Activated CD8-positive, alpha-beta memory T cell treated with anti-CD3 and anti-CD28 coated beads, Interleukin-2, amount 10 ng/mL, durations not matched to agents 7 days and 5 days (primary cell): Measurements from ENCODE around the gene SCYGR8. TPM values are rescaled to one million over a fixed set of nuclear protein-coding genes. Genes with fewer than 3 reads are reported as not detected.

ENCODE experiments used
- ATAC-seq: fragments of 150-1000 bp; cut with Tn5 transposase; one replicate; pipeline ENCODE4 v1.10.0; 2021; ENCODE audit warnings: moderate library complexity
- CTCF ChIA-PET: fragments of 350-600 bp; sonication (Branson Sonifier 250); formaldehyde crosslinking; loops from one replicate; lab custom pipeline; 2021; ENCODE audit warnings: antibody characterized with exemption; lab: Charles Lee
- DNase-seq: peaks from one replicate; pipeline ENCODE4 v3.0.0-alpha.2; 2020
- H3K27ac Mint-ChIP-seq: one replicate; pipeline ENCODE4 v1.8.0; 2021; ENCODE audit warnings: mild to moderate bottlenecking, mixed read lengths
- H3K27me3 Mint-ChIP-seq: one replicate; pipeline ENCODE4 v1.8.0; 2021; ENCODE audit warnings: mixed read lengths
- H3K36me3 Mint-ChIP-seq: one replicate; pipeline ENCODE4 v1.8.0; 2021; ENCODE audit warnings: mild to moderate bottlenecking, mixed read lengths
- H3K4me1 Mint-ChIP-seq: one replicate; pipeline ENCODE4 v1.8.0; 2021; ENCODE audit warnings: mixed read lengths
- H3K4me3 Mint-ChIP-seq: one replicate; pipeline ENCODE4 v1.8.0; 2021; ENCODE audit warnings: mild to moderate bottlenecking, moderate library complexity, mixed read lengths
- H3K9me3 Mint-ChIP-seq: one replicate; pipeline ENCODE4 v1.8.0; 2022; ENCODE audit warnings: low read depth, mixed read lengths
- total RNA-seq, 2 experiments: library from RNA; stranded (reverse); gene quantifications; one replicate each; pipeline ENCODE4 v1.2.3, GENCODE V29; 2021

The SCYGR8 gene
- total RNA-seq, 2 experiments from 2014 or later: not detected

DNA sequence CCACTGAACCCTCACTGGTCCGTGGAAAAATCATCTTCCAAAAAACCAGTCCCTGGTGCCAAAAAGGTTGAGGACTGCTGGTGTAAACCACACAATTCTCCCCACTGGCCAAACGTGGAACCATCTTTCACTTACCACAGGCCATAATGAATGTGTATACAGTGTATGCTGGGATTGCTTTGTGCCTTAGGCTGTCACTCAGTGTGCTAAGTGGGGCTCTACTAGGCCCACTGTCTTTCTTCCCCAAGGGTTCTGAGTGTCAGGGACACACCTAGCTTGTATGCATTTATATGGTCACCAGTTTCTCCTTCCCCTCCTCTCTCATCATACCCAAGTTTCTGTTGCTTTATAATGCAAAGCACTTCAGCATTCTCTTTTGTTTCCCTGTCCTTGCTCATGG, 27.2 kb downstream of the SCYGR8 start:
- Mint-ChIP-seq H3K4me3 (no peak overlapping the region), H3K4me1 (peaks cover 3% of the 10 kb centered on the region), H3K36me3 (no peaks in the 10 kb centered on the region), H3K9me3 (no peaks in the 10 kb centered on the region), H3K27me3 (no peaks in the 10 kb centered on the region), H3K27ac (no peak overlapping the region)
- no peak for DNase-seq
- CTCF ChIA-PET: interaction anchor here (0.9 to 1.3 kb wide), 2 partner anchors 17 to 115 kb away, joined by 3 to 4 read pairs; no protein-coding TSS in a partner anchor
- no peak for ATAC-seq

DNA sequence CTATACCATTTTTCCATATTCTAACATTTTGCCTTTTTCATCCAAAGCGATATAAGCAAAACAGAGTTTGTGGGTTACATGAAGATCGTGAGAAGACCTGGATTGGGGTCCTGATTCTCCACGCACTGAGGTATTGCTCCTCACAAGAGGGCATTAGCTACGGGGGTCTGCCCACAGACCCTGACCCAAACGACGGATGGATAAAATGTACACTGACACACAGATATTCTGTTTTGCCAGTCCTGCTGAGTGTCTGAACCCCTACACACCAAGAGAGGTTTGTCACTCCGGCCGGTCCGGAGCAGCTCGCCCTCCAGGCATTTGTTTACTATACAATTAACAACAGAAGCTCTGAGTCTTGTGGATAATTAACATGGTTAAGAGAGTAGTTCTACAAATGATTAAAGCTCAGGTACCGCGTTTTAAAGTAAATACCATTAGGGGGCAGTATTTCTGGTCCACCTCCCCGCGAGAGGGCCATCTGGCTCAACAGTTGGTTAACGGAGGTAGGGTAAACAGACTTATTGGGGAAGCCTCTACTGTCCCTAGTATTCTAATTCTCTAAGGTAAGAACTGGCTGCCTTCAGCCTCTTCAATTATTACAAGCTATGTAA, 28.4 kb downstream of the SCYGR8 start:
- no peak overlapping the region for H3K27ac Mint-ChIP-seq
- H3K4me1 Mint-ChIP-seq: peaks cover 3% of the 10 kb centered on the region
- no peak for ATAC-seq
- DNase-seq: no peak
- peaks cover 3% of the 10 kb centered on the region for H3K27me3 Mint-ChIP-seq
- CTCF ChIA-PET: interaction anchor here (0.8 to 1.3 kb wide), 5 partner anchors 8 to 1576 kb away, joined by 3 to 4 read pairs (median 3); no protein-coding TSS in a partner anchor
- H3K9me3 Mint-ChIP-seq: no peaks in the 10 kb centered on the region
- no peaks in the 10 kb centered on the region for H3K36me3 Mint-ChIP-seq
- no peak overlapping the region for H3K4me3 Mint-ChIP-seq

DNA sequence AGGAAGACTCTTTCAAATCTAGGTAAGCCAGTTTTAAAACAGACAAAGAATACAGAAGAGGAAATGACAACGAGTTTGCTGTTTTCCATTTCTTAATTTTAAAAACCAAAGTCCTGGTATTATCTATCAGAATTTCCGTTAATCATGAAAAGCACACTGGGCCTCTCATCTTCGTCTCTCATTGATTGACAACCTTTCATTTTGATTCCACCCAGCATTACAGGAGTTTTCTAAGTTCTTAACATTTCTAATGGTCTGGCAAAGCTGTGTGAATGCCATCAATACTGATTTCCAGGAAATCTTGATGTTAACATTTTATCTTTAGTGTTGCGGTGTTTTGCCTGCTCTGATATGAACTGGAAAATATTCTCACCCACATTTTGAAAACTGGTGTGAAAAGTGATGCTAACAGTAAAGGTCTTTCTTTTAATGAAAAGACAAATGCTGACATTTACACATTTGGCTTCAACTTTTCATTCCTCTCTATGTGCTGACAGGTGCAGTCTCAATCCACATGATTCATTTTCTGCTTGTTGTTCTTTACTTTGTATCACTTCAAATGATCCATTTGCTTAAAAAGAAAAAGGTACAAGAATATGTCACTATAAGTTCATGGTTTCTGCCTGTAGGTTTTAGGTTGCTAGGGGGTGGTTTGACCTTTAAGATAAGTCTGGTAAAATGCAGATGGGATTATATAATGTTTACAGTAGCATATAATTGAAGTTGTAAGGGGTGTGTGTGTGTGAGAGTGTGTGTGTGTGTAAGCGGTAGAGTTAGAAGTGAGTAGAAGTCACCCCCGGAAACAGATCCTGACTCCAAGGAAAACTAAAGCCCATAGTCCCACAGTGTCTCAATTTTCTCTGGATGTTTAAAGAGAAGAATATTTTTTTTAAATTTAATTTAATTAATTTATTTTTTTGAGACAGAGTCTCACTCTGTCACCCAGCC, 29.5 kb downstream of the SCYGR8 start:
- H3K4me3 Mint-ChIP-seq: no peak overlapping the region
- no peak for DNase-seq
- ATAC-seq: no peak
- H3K36me3 Mint-ChIP-seq: no peaks in the 10 kb centered on the region
- H3K9me3 Mint-ChIP-seq: no peaks in the 10 kb centered on the region
- CTCF ChIA-PET: interaction anchor here (0.8 to 1.0 kb wide), 2 partner anchors 8 to 9 kb away, joined by 3 read pairs; no protein-coding TSS in a partner anchor
- peaks cover 3% of the 10 kb centered on the region for H3K4me1 Mint-ChIP-seq
- H3K27me3 Mint-ChIP-seq: peaks cover 3% of the 10 kb centered on the region
- no peak overlapping the region for H3K27ac Mint-ChIP-seq

DNA sequence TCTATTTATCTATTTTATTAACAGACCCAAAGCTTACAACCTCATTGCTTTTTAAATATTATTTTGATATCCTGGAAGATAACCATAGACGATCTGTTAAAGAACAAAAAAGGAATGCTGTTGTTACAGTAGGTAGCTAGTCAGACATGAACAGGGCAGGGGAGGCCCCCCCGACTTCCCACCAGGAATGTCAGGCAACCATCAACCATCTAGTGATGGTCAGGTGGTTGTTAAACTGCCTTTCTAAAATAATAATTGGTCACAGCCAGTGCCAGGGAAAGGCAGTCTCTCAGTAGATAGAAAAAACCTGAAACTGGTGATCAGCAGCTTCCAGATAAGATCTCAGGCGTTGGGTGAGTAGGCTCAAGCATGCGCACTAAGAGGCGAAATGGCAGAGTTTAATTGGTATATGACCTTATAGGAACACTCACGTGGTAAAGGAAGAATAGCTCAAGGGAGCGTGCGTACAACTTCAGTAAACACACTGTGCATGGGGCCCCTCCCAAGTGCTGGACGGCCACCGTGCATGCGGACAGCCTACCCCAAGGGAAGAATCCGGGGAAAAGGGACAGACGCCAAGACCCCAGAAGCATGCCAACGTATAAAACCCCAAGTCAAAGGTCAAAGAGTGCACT, 35.4 kb downstream of the SCYGR8 start:
- no peak overlapping the region for H3K27ac Mint-ChIP-seq
- H3K4me1 Mint-ChIP-seq: peaks cover 12% of the 10 kb centered on the region
- CTCF ChIA-PET: interaction anchor here (1.0 kb wide), 1 partner anchor 15 kb away, joined by 3 read pairs; no protein-coding TSS in a partner anchor

DNA sequence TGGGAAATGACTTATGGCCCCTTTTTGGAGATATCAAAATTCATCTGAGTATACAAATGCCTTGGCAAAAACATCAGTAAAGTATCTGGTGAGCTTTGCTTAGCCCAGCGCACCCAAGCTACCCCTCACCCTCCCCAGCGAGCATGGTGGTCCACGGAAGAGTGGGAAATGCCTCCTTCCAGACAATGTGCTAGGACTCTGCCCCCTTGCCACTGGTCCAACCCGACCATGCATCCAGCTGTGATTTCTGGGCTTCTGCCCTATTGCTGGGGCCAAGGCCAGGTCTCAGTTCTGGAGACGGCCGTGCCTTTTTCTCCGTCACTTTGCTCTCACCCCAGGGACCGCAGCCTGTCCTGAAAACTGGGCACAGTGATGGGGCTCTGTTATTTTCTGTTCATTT, 36.1 kb downstream of the SCYGR8 start:
- DNase-seq (no peak), ATAC-seq (no peak)
- no peak overlapping the region for H3K27ac Mint-ChIP-seq
- peaks cover 12% of the 10 kb centered on the region for H3K4me1 Mint-ChIP-seq
- H3K4me3 Mint-ChIP-seq: no peak overlapping the region
- no peaks in the 10 kb centered on the region for H3K36me3 Mint-ChIP-seq
- no peaks in the 10 kb centered on the region for H3K9me3 Mint-ChIP-seq
- H3K27me3 Mint-ChIP-seq: peaks cover 13% of the 10 kb centered on the region
- CTCF ChIA-PET: interaction anchor here (1.0 kb wide), 1 partner anchor 16 kb away, joined by 3 read pairs; no protein-coding TSS in a partner anchor

More for the DNA sequence above, 35.4 kb downstream of the SCYGR8 start:
- Mint-ChIP-seq H3K9me3 (no peaks in the 10 kb centered on the region), H3K27me3 (peaks cover 12% of the 10 kb centered on the region), H3K4me3 (no peak overlapping the region), H3K36me3 (no peaks in the 10 kb centered on the region)
- ATAC-seq (no peak), DNase-seq (no peak)

DNA sequence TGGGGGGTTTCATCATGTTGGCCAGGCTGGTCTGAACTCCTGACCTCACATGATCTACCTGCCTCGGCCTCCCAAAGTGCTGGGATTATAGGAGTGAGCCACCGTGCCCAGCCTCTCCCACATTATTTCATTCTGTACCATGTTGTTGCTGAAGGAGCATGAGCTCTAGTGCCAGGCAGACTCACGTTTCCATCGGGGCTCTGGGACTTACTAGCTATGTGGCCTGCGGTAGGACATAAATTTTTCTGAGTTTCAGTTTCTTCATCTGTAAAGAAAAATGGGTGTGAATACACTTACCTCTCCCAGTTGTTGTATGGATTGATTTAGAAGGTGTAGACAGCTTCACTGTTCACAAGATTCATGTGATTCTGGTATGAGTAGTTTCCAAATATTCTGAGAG, 37.1 kb downstream of the SCYGR8 start:
- DNase-seq (no peak), ATAC-seq (no peak)
- no peaks in the 10 kb centered on the region for H3K36me3 Mint-ChIP-seq
- peaks cover 13% of the 10 kb centered on the region for H3K27me3 Mint-ChIP-seq
- H3K27ac Mint-ChIP-seq: peak overlapping the region; percentile 79
- CTCF ChIA-PET: interaction anchor here (0.8 to 1.5 kb wide), 5 partner anchors 8 to 79 kb away, joined by 3 to 4 read pairs (median 4); no protein-coding TSS in a partner anchor
- H3K4me3 Mint-ChIP-seq: peak overlapping the region; percentile 65
- H3K9me3 Mint-ChIP-seq: no peaks in the 10 kb centered on the region
- H3K4me1 Mint-ChIP-seq: peaks cover 12% of the 10 kb centered on the region

DNA sequence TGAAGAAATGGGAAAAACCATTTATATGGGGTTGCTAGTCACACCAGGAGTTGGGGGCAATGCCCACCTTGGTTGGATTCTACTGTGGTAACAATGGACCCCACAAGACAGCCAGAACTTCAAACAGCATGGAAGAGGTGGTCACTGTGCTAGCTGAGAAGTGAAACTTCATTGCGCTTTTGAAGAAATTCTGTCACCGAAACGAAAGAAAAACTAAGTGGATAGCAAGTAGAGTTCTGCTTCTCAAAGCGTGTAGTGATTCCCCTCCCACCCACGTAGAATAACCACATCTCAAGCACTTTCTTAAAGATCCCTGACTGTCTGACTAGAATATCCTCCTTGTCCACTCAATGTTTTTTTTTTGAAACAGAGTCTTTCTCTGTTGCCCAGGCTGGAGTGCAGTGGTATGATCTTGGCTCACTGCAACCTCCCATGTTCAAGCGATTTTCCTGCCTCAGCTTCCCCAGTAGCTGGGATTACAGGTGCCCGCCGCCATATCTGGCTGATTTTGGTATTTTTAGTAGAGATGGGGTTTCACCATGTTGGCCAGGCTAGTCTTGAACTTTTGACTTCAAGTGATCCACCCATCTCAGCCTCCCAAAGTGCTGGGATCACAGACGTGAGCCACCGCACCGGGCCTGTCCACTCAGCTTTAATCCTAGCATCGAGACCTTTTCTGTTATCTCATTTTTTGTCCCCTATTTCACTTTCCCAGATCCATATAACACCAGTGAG, 37.9 kb downstream of the SCYGR8 start:
- Mint-ChIP-seq H3K4me3 (peak overlapping the region; percentile 65), H3K36me3 (no peaks in the 10 kb centered on the region), H3K9me3 (no peaks in the 10 kb centered on the region), H3K4me1 (peaks cover 12% of the 10 kb centered on the region), H3K27me3 (peaks cover 15% of the 10 kb centered on the region), H3K27ac (peak overlapping the region; percentile 79)
- ATAC-seq: peak; percentile 93
- CTCF ChIA-PET: interaction anchor here (0.8 to 1.5 kb wide), 6 partner anchors 9 to 78 kb away, joined by 3 to 4 read pairs (median 4); no protein-coding TSS in a partner anchor
- DNase-seq: peak; percentile 42

DNA sequence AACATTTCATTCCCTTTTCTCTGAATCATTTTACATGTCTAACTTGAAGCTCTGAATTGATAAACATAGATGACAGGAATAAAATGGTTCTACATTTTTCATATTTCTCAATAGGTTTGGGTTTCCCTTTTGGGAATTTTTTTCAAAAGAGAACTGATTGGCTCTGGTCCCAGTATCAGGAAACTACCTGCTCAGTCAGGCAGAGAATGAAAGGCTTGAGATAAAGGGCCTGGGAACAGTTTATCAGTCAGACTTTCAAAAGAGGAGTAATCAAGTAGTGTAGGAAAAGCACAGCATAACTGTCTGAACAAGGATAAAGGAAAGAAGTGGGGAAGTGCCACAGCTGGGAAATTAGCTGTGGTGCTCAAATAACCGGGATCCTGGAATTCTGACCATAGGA, 39.6 kb downstream of the SCYGR8 start:
- CTCF ChIA-PET: no interaction called here
- no peak overlapping the region for H3K27ac Mint-ChIP-seq
- H3K4me1 Mint-ChIP-seq: peaks cover 12% of the 10 kb centered on the region
- H3K4me3 Mint-ChIP-seq: no peak overlapping the region
- H3K36me3 Mint-ChIP-seq: no peaks in the 10 kb centered on the region
- H3K27me3 Mint-ChIP-seq: peaks cover 12% of the 10 kb centered on the region
- DNase-seq (no peak), ATAC-seq (no peak)
- H3K9me3 Mint-ChIP-seq: no peaks in the 10 kb centered on the region

DNA sequence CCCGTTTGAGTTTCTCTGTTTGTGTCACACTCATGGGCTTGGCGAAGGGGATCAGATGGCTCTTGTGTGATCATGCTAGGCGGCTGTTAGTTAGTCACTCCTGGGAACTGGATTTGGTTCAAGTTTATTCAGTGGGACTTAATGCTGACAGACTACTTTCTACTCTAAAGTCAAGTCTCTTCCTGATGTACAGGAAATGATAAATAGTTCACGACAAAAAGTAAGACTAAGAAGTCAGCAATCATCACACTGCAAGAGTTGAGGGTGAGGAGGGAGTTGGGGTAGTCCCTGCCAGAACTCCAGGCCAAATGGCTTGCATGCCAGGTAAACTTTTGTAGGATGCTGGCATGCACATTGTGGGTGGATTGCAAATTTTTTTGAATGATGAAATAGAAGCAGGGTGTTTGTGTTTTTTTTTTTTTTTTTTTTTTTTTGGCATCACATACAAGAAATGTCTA, 42.9 kb downstream of the SCYGR8 start:
- DNase-seq (no peak), ATAC-seq (no peak)
- H3K36me3 Mint-ChIP-seq: no peaks in the 10 kb centered on the region
- no peak overlapping the region for H3K4me3 Mint-ChIP-seq
- H3K27me3 Mint-ChIP-seq: peaks cover 12% of the 10 kb centered on the region
- H3K4me1 Mint-ChIP-seq: peaks cover 5% of the 10 kb centered on the region
- H3K27ac Mint-ChIP-seq: no peak overlapping the region
- no peaks in the 10 kb centered on the region for H3K9me3 Mint-ChIP-seq
- CTCF ChIA-PET: no interaction called here

DNA sequence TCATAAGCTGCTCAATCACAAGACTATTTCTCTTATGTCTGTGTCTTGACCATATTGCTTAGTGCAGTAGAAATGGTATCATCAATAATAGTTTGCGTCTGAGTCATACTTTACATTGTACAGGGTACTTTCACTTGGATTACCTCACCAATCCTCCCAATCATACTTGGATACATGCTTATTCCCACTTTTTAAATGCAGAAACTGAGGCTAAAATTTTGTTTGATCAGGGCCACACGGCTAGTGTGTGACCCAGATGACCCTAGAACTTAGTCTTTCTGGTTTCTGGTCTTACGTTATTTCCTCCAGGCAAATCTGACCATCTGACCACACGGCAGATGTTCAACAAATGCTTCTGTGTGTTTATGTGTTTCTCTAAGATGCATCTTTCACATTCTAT, 44.1 kb downstream of the SCYGR8 start:
- Mint-ChIP-seq H3K36me3 (no peaks in the 10 kb centered on the region), H3K4me3 (no peak overlapping the region), H3K27me3 (peaks cover 9% of the 10 kb centered on the region), H3K4me1 (no peaks in the 10 kb centered on the region), H3K9me3 (no peaks in the 10 kb centered on the region), H3K27ac (no peak overlapping the region)
- ATAC-seq (no peak), DNase-seq (no peak)
- CTCF ChIA-PET: no interaction called here

DNA sequence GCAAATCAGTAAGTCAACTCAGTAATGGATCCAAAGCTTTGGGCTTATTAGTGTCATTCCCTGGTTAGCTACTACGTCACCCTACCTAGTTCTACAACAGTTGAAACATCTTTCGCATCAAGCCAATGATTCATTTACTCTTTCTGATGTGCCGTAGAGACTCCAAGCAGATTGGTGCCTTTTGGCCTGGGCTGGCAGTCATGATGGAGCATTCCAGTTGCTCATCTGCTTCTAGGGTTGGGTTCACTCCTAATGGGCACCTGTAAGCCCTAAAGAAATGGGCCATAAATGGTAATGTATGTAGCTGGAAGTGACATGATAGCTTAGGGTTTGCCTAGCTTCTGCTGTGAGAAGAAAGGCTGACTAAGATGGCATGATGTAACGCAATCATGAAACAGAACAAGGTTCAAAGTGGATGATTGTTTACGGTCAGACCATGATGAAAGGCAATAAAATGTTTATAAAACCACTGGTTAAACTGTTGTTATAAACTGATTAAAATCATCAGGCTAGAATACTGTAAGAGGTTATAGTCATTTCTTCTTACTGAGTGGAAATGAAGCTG, 47.5 kb downstream of the SCYGR8 start:
- Mint-ChIP-seq H3K4me1 (no peaks in the 10 kb centered on the region), H3K36me3 (no peaks in the 10 kb centered on the region), H3K27me3 (peaks cover 2% of the 10 kb centered on the region), H3K9me3 (no peaks in the 10 kb centered on the region), H3K27ac (no peak overlapping the region), H3K4me3 (no peak overlapping the region)
- CTCF ChIA-PET: interaction anchor here (1.2 kb wide), 1 partner anchor 27 kb away, joined by 3 read pairs; no protein-coding TSS in a partner anchor
- ATAC-seq: no peak
- DNase-seq: no peak
